Bronchial epithelial cell (primary cell): Measurements from ENCODE around the gene NKPD1. TPM values are rescaled to one million over a fixed set of nuclear protein-coding genes. Genes with fewer than 3 reads are reported as not detected.

Experiments
- DNase-seq: peaks from one replicate; pipeline ENCODE4 v3.0.0-alpha.2; 2010; ENCODE audit warnings: low read depth
- FAIRE-seq: peaks from 2 replicates; lab custom pipeline; 2011; peaks lifted over from hg19 to GRCh38; lab: Jason Lieb, UNC
- H3K27me3 ChIP-seq: 2 replicates; pipeline ENCODE4 v1.5.1; 2011; ENCODE audit warnings: low read length; ENCODE audit not compliant: control insufficient read depth, insufficient read depth
- H3K36me3 ChIP-seq: 2 replicates; pipeline ENCODE4 v1.5.1; 2011; ENCODE audit warnings: low read length; ENCODE audit not compliant: control insufficient read depth, insufficient read depth
- H3K4me3 ChIP-seq: 2 replicates; pipeline ENCODE4 v1.5.1; 2011; ENCODE audit warnings: mild to moderate bottlenecking, low read depth, low read length, control low read depth
- total RNA-seq: library from RNA; depleted of rRNA; stranded (reverse); fragments of >200 nt; gene quantifications from 2 replicates; pipeline ENCODE4 v1.2.1, GENCODE V29; 2014
- TF ChIP-seq, protein P1 (sequence below): IDR thresholded peaks from 2 replicates; pipeline ENCODE4 v1.5.1; 2011; ENCODE audit warnings: mild to moderate bottlenecking, moderate library complexity, low read length, control low read depth, inconsistent platforms; ENCODE audit not compliant: insufficient read depth, severe bottlenecking

Gene NKPD1
- total RNA-seq, 1 donor from 2014 or later = 0.53 TPM

DNA sequence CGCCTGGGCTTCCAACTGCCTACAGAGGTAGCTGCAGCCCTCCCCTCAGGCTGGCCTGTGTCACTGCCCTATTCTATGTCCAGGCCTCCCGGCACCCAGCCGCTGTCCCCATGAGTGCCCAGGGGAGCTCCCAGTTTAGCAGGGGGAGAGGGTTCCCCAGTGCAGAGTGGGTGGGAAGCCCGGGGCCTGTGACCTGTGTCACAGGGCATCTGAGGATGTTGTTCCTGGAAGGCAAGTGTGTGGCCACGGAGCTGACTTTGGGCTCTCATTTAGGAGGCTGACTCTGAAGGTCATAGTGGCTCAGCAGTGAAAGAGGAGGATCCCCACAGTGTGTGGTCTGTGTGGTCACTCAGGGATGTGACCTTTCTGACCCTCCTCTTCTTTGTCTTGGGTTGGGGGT, 42.7 kb downstream of the NKPD1 start:
- FAIRE-seq (no peak), DNase-seq (no peak)
- Histone ChIP-seq H3K36me3 (peaks cover 1% of the 10 kb centered on the region), H3K27me3 (no peaks in the 10 kb centered on the region), H3K4me3 (no peak overlapping the region)
- TF ChIP-seq, protein P1, sequence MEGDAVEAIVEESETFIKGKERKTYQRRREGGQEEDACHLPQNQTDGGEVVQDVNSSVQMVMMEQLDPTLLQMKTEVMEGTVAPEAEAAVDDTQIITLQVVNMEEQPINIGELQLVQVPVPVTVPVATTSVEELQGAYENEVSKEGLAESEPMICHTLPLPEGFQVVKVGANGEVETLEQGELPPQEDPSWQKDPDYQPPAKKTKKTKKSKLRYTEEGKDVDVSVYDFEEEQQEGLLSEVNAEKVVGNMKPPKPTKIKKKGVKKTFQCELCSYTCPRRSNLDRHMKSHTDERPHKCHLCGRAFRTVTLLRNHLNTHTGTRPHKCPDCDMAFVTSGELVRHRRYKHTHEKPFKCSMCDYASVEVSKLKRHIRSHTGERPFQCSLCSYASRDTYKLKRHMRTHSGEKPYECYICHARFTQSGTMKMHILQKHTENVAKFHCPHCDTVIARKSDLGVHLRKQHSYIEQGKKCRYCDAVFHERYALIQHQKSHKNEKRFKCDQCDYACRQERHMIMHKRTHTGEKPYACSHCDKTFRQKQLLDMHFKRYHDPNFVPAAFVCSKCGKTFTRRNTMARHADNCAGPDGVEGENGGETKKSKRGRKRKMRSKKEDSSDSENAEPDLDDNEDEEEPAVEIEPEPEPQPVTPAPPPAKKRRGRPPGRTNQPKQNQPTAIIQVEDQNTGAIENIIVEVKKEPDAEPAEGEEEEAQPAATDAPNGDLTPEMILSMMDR = no peak

DNA sequence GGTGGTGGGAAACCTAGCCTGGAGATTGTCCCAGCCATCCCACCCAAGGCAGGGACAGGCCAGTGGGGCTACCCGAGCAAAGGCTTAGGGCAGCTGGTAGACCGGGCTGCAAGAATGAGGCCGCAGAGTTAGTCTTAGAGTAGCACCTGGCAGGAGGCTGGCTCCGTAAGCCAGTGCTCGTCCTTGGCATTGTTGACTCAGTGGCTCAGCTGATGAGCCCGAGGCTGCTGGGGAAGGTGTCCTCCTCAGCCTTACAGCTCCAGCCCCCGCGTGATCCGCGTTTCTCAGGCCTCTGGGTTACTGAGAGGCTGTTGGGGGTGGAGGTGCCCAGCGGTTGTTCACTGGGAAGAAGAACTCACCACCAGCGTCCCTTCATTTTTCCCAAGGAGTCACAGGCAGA, 43.1 kb downstream of the NKPD1 start:
- Histone ChIP-seq H3K4me3 (no peak overlapping the region), H3K27me3 (no peaks in the 10 kb centered on the region), H3K36me3 (peaks cover 1% of the 10 kb centered on the region)
- TF ChIP-seq, protein P1 = no peak
- DNase-seq (no peak), FAIRE-seq (no peak)

DNA sequence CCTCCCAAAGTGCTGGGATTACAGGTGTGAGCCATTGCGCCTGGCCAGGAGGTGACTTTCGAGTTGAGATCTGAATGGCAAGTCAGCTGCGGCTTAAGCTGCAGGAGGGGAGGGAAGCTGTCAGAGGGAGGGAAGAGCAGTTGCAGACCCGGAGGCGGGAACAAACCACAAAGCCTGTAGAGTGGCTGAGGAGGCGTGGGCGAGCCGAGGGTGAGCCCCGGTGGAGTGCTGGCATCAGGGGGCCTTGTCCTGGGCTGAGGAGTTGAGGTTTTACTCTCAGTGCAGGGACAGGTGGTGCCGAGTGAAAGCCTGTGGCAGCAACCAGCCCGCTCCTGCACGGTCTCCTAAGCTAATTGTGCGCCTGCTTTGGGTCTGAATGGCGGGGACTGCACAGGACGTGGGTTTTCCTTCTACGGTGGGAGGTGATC, 43.6 kb downstream of the NKPD1 start:
- DNase-seq = no peak
- H3K27me3 ChIP-seq = no peaks in the 10 kb centered on the region
- no peak for FAIRE-seq
- peaks cover 1% of the 10 kb centered on the region for H3K36me3 ChIP-seq
- TF ChIP-seq, protein P1 = no peak
- no peak overlapping the region for H3K4me3 ChIP-seq

DNA sequence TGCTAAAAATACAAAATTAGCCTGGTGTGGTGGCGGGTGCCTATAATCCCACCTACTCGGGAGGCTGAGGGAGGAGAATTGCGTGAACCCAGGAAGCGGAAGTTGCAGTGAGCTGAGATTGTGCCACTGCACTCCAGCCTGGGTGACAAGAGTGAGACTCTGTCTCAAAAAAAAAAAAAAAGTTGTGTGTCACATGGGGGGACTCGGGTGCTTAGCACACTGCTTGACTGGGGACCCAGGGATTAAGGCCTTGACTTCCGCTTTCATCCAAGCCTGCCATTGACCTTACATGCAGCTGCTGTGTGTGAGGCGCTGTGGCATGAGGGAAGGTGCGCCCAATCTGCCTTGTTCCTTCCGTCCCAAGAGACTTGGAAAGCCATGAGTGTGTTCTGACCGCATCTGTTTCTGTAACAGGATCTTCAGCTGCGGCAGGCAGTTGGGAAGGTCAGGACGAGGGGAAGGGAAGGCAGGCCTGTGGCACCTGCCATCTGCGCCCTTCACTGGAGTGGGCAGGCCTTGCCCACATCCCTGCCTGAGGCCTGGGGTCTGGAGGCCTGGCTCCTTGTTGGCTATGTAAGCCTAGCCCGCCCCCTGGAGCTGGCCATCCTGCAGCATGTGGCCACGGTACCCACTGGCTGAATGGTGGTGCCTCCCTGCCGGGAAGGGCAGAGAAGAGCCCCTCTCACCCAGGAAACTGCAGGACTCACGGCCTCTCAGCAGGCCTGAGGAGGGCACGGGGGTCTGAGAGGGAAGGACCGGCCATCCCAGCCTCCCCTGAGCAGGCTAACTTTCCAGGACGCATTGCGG, 44.8 kb downstream of the NKPD1 start:
- no peak for FAIRE-seq
- no peak overlapping the region for H3K4me3 ChIP-seq

DNA sequence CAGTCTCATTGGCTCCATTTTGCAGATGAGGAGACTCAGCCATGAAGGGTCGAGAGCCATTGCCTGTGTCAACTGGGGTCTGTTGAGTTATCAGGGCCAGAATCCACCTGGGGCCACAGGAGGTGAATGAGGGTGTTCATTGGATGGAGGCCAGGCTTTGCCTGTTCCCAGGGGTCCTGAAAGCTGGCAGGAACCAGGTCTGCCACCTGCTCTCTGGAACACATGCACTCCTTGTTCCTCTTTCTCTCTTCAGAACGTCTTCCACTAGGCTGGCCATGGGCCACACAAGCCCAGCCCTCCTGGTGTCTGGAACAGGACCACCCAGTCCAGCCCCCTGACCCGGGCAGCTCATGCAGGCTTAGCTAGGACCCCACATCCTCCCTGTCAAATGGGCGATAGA, 46.7 kb downstream of the NKPD1 start:
- FAIRE-seq = no peak
- Histone ChIP-seq H3K4me3 (no peak overlapping the region), H3K36me3 (peaks cover 1% of the 10 kb centered on the region), H3K27me3 (no peaks in the 10 kb centered on the region)
- no peak for DNase-seq
- TF ChIP-seq, protein P1 = no peak

More for the DNA sequence above, 44.8 kb downstream of the NKPD1 start:
- Histone ChIP-seq H3K27me3 (no peaks in the 10 kb centered on the region), H3K36me3 (peaks cover 1% of the 10 kb centered on the region)
- TF ChIP-seq, protein P1 = no peak
- no peak for DNase-seq
